Erythroblast (primary cell): ENCODE results near the gene ZNF423.
A peak's percentile ranks its signal among the peaks of the same experiment; 100 is the strongest.

ENCODE experiments used
- DNase-seq, 2 experiments: peaks; one replicate each; lab custom pipeline; 2025; lab: John Stamatoyannopoulos, UW
- GATA1 ChIP-seq: IDR thresholded peaks from 2 replicates; pipeline ENCODE4 v1.6.1; 2011; ENCODE audit warnings: low read depth, mild to moderate bottlenecking, control low read depth, low read length, moderate library complexity
- POLR2A ChIP-seq: IDR thresholded peaks from 2 replicates; pipeline ENCODE4 v1.6.1; 2011; ENCODE audit warnings: mild to moderate bottlenecking, low read length

Gene ZNF423

DNA sequence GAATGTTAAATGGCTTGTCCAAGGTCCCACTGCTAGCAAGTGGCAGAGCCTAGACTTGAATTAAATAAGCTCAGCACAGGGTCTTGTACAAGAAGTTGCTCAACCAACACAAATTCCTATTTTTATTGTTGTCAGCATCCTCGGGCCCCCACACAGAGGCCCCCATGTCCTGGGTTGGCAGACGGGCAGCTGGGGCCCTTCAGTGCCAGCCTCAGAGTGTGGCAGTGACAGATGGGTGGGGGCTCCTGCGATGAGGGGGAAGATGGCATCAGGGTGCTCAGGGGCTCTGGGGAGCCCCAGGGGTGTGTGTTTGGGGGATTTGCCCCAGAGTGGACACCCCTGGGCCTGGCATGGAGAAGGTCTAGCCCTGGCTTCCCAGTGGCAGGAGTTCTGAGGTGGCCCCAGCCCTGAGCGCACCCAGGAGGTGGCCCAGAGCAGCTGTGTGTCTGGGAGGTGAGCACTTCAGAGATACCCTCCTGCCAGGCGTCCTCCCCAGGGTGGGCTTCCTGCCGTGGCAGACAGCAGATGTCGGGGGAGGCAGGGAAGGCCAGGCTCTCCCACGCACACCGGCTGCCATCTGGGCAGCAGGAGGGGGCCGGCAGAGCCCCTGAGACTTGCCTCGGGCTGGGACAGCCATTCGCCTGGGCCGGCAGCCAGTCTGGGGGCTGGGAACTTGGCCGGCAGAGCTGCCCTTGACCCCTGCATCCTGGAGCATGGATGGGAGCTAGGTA lies 331.5 kb downstream of the ZNF423 start:
- DNase-seq: no peak
- TF ChIP-seq GATA1 (no peak), POLR2A (no peak)

DNA sequence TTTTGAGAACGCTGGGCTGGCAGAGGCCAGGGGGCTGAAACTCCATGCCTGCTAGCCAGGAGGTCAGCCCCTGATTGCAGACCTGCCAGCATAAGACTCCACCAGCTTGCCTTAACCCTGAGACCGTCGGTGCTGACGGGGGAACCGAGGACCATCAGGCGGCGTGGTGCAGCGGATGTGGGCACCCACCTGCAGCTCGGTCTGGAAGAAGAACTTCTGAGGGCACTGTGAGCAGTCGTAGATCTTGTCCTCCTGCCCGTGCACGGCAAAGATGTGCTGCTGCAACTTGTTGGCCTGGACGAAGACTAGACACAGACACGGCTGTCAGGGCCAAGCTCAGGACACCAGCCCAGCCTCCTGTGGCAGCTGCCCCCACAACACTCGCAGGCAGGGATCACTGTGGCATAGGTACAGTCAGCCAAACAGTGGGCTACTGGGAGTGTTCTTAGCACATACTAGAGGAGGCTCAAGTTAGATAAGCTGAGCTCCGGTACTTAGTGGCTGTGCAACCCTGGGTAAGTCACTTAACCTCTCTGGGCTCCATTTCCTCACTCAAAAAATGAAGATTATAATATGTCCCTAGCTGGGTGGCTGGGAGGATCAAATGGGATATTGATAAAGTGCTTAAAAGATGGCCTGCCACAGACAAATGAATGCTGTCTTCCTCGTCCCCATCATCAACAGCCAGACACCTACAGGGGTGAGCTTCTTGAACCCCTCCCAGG lies 332.3 kb downstream of the ZNF423 start:
- DNase-seq: no peak
- TF ChIP-seq GATA1 (no peak), POLR2A (no peak)

DNA sequence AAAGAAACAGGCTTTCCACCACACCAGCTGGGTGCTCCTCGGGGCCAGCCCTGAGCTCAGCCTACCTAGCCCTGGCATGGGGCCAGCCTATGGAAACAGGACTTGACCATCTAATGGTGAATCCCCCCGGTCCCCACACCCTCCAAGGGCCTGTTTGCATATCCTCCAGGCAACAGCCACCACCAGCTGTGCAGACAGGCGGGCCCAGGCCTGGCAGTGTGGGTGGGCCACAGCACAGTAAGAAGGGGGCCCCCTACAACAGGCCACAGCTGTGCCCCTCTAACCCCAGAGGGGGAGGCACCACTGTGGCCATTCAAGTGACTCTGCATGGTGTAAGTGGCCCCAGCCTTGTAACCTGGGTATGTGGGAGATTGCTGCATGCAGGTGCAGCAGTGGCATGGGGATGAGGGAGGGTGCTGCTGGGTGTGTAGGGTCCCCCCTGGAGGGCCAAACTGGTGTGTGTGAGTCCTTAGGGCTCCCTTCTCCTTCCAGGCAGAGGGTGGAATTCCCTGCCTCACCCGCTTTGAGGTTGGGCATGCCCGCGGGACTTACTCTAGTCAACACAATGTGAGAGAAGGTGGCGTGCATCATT lies 334.1 kb downstream of the ZNF423 start:
- no peak for DNase-seq
- TF ChIP-seq POLR2A (no peak), GATA1 (no peak)

DNA sequence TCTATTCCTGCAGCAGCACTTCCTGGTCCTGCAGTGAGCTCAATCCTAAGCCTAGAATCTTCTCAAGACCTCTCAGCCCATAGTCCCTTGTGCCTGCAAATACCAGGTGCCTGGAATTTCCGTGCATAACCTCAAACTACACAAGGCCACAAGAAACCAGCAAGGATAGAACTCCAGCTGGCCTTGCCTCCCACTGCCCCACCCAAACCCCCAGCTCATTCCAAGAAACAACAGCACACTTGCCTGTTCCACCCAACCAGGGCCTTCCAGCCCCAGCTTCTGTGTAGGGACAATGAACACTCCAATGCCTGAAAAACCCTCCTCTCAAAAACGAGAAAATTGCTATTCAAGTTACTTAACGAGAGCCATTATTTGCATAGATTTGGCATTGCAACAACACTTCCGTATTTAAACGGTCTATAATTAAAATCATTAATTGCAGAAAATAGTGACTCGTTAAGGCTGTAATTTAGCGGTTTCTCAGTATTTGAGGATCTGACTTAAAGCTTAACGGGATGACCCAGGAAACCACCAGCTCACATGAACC lies 335.3 kb downstream of the ZNF423 start:
- DNase-seq: no peak
- no peak for TF ChIP-seq POLR2A
- TF ChIP-seq GATA1: no peak

DNA sequence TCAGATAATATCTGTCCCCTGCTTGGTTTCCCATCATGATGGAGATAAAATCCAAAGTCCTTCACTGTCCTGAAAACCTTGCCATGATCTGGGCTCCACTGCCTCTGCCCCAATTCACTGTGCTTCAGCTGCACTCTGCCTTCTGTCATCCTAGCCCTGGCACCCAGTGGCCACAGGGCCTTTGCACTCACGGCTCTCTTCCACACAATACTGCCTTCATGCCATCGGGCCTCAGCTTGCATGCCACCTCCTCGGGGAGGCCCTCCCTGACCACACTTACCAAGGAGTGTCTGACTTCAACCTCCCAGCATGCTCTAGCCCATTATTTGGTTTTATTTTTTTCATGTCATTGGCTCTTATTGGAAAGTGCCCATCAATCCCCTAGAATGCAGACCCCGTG lies 336.2 kb downstream of the ZNF423 start:
- TF ChIP-seq POLR2A (no peak), GATA1 (no peak)

DNA sequence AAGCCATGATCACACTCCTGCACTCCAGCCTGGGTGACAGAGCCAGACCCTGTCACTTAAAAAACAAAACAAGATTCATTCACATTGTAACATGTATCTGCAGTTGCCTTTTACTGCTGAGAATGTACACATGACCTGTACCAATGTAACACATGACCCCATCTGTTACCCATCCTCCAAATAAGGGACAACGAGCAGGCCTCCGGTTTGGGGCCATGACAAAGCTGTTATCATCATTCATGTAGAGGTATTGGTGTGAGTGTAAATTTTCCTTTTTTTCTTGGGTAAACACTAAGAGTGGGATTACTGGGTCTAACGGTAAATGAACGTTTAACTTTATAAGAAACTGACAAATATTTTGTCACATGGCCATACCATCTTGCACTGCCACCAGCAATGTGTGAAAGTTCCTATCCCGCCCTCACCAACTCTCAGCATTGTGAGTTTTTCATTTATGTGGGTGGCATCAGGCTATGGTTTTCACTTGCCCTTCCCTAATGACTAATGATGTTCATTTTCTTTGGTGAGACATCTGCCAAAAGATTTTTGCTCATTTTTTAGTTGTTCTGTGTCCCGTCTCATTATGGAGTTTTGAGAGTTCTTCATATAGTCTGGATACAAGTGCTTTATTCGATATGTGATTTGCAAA lies 336.8 kb downstream of the ZNF423 start:
- no peak for DNase-seq

More for the DNA sequence above, 336.2 kb downstream of the ZNF423 start:
- no peak for DNase-seq

DNA sequence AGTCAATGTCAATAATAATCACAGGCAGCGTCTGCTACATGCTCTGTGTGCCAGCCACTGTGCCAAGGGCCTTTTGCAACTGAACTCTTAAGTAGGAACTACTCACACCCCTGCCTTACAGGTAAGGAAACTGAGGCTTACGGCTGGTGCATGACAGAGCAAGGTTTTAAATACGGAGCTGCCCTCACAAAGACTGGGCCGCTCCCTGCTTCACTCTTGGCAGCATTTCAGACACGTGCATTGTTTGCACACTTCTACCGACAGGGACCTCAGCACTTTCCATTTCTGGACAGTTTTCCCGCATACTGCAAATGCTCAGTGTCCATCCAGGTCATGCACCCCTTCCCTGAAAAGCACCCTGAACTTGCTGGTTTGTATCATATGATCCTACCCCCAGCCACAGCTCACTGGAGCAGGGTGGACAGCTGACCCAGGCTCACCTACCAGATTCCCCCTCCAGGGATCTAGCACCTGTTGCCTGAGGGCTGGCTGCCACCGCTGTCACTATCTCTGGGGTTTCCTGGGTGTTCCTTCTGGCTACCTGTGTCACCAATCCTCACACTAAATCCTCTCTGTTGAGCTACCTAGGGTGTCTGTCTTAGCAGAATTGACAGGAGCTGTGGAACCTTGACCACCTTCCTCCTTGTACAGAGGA lies 339.4 kb downstream of the ZNF423 start:
- no peak for TF ChIP-seq POLR2A
- TF ChIP-seq GATA1: no peak
- DNase-seq: no peak

More for the DNA sequence above, 336.8 kb downstream of the ZNF423 start:
- TF ChIP-seq POLR2A (no peak), GATA1 (no peak)

DNA sequence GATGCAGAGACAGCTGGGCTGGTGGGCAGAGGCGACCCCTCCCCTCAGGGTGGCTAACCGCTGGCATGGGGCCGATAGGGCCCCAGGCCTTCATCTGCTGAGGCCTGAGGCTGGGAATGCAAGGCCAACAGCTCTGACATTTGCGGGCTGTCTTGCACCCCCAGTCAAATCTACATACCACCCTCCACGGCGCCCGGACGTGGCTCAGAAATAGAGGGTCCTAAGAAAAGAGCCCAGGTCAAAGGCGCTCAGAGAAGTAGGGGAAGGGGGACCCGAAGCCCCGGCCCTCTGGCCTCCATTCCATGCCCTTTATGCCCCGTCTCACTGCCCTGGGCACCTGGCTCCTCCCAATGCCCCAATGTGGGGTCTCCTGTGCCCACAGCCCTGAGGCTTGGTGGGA lies 340.1 kb downstream of the ZNF423 start:
- no peak for DNase-seq
- TF ChIP-seq GATA1 (no peak), POLR2A (no peak)

DNA sequence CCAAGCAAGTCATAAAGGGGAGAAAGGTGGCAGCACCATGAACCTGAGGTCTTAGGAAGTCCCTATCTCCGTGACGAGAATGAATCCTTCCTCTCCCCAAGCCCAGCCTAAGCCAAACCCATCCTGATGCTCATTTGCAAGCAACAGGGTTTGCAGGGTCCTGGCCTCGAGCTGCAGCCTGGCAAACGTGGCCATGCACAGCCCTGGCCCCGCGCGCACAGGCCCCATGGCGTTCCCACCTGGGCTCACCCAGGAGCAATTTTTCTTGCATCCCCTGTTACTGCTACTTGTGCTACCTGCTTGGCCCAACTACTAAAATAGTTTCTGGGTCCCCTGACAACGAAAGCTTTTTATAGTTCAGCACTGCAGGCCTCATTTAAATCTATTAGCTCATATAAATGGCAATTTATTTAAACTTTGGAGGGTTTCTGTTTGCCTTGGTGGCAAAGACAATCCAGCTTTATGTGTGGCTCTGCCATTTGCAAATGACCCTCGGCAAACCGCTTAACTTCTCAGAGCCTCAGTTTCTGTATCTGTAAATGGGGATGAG lies 340.8 kb downstream of the ZNF423 start:
- no peak for DNase-seq
- no peak for TF ChIP-seq GATA1
- no peak for TF ChIP-seq POLR2A

DNA sequence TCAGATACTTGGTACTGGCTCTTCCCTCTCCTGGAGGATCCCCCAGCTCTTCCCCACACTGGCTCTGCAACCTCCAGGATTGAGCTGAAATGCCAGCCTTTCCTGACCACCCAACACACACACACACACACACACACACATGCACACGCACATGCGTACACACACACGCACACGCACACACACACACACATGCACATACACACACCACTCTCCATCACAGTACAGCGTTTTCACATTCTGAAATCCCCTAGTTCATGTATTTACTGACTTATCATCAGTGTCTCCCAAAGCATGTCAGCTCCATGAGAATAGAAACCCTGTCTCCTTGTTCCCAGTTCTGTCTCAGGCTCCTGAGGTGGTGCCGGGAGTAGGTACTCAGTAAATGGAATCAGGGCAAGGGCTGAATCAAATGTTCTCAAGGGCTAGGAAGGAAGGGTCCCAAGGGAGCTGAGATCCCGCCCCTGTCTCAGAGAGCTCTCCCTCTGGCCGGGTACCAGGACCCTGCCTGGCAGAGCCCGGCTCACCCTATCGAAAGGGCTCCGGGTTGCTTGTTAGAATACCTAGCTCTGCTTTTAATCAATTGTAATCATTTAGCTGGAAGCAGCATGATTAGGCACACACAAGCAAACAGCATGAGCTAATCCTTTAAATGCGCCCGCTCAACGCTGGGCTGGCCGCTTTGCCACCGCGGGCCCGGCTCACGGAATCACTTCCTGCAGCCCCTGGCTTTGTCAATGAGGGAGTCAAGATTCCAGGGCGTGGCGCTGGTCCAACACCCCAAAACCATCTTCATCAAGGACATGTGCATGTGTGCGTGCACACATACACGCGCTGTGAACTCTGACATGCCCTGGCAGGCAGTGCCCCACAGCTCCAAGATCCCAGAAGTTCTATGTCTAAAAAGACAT lies 341.6 kb downstream of the ZNF423 start:
- DNase-seq: no peak
- TF ChIP-seq POLR2A (no peak), GATA1 (no peak)

DNA sequence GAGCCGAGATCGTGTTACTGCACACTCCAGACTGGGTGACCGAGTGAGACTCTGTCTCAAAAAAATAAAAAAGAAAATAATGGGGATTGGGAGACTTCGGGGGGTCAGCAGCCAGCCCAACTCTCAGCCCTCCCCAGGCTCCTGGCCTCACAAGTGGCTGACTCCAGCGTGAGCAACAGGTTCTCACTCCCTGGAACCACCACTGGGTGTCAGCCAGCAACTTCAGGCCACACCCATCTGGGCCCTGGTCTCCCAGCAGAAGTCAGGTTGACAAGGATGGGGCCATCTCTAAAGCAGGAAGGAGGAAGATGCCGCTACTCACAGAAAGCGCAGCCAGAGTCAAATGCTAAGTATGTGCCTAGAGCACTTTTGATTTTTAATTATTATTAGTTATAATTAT lies 342.9 kb downstream of the ZNF423 start:
- peak; percentile 9 to 32 for DNase-seq
- TF ChIP-seq POLR2A: no peak
- no peak for TF ChIP-seq GATA1
